ENCODE data around the gene CNNM3. TPM values are rescaled to one million over a fixed set of nuclear protein-coding genes. Genes with fewer than 3 reads are reported as not detected.
A peak's percentile ranks its signal among the peaks of the same experiment; 100 is the strongest.
"Not testable (repeated sequence)": the region's sequence is repeated elsewhere in the genome, so short reads cannot be mapped to it uniquely, and the experiment has no call there.

CNNM3 gene
- total and polyA plus RNA-seq, 4 donors, result 7.2 to 31.4 (median 14.6) TPM

GRCh38 chr2:96789245-96789617 is 26.8 kb upstream of the CNNM3 start:
- ATAC-seq (ENCODE audit: insufficient read depth, low FRiP score) (no peak), DNase-seq (no peak)
- Histone ChIP-seq H3K36me3 (ENCODE audit: control insufficient read depth in 4 of 4, insufficient read depth in 4 of 4, low read length in 4 of 4) (no peaks in the 10 kb centered on the region), H3K9ac (ENCODE audit: insufficient read depth in 1 of 2, low read length in 2 of 2) (no peak overlapping the region), H3K9me3 (ENCODE audit: control insufficient read depth in 4 of 4, insufficient read depth in 3 of 4, low read length in 3 of 4) (no peaks in the 10 kb centered on the region), H3K27ac (ENCODE audit: low read depth in 1 of 2, low read length in 1 of 2) (peak overlapping the region; percentile 13 to 89), H3K27me3 (ENCODE audit: control insufficient read depth in 3 of 3, insufficient read depth in 3 of 3, low read length in 2 of 3) (no peaks in the 10 kb centered on the region), H3K4me3 (no peak overlapping the region), H3K4me1 (ENCODE audit: control insufficient read depth in 5 of 5, insufficient read depth in 5 of 5, low read length in 5 of 5) (peaks cover 0 to 14% (median 0%) of the 10 kb centered on the region in 5 donors)
- 87% methylated on average over 6 of the region's 6 CpGs for WGBS, 2 donors
- no peak for TF ChIP-seq CTCF (IDR thresholded peaks at IDR 0.05; ENCODE audit: control extremely low read depth, extremely low read depth)

GRCh38 chr2:96792772-96793749 is 23.0 kb upstream of the CNNM3 start:
- Histone ChIP-seq H3K9me3 (ENCODE audit: control insufficient read depth in 4 of 4, insufficient read depth in 3 of 4, low read length in 3 of 4) (no peaks in the 10 kb centered on the region), H3K27ac (ENCODE audit: low read depth in 1 of 2, low read length in 1 of 2) (peak overlapping the region; percentile 16 to 69), H3K9ac (ENCODE audit: insufficient read depth in 1 of 2, low read length in 2 of 2) (no peak overlapping the region), H3K4me1 (ENCODE audit: control insufficient read depth in 5 of 5, insufficient read depth in 5 of 5, low read length in 5 of 5) (peaks cover 0 to 10% (median 0%) of the 10 kb centered on the region in 5 donors), H3K27me3 (ENCODE audit: control insufficient read depth in 3 of 3, insufficient read depth in 3 of 3, low read length in 2 of 3) (no peaks in the 10 kb centered on the region), H3K36me3 (ENCODE audit: control insufficient read depth in 4 of 4, insufficient read depth in 4 of 4, low read length in 4 of 4) (peaks cover 0 to 2% (median 0%) of the 10 kb centered on the region in 4 donors), H3K4me3 (no peak overlapping the region)
- 86 to 90% methylated on average over 17 of the region's 17 CpGs for WGBS, 2 donors
- no peak for TF ChIP-seq CTCF (IDR thresholded peaks at IDR 0.05; ENCODE audit: control extremely low read depth, extremely low read depth)
- ATAC-seq (ENCODE audit: insufficient read depth, low FRiP score) (no peak), DNase-seq (no peak)

- no peaks in the 10 kb centered on the region for H3K27me3 ChIP-seq (ENCODE audit: control insufficient read depth in 3 of 3, insufficient read depth in 3 of 3, low read length in 2 of 3)
- no peak for TF ChIP-seq CTCF (IDR thresholded peaks at IDR 0.05; ENCODE audit: control extremely low read depth, extremely low read depth)
- no peaks in the 10 kb centered on the region for H3K9me3 ChIP-seq (ENCODE audit: control insufficient read depth in 4 of 4, insufficient read depth in 3 of 4, low read length in 3 of 4)
- 95% methylated on average over 6 of the region's 6 CpGs for WGBS, 2 donors
- DNase-seq (no peak), ATAC-seq (ENCODE audit: insufficient read depth, low FRiP score) (no peak)
- no peak overlapping the region for H3K9ac ChIP-seq (ENCODE audit: insufficient read depth in 1 of 2, low read length in 2 of 2)
- no peak overlapping the region for H3K27ac ChIP-seq (ENCODE audit: low read depth in 1 of 2, low read length in 1 of 2)
- no peaks in the 10 kb centered on the region for H3K4me1 ChIP-seq (ENCODE audit: control insufficient read depth in 5 of 5, insufficient read depth in 5 of 5, low read length in 5 of 5)
- H3K4me3 ChIP-seq, result no peak overlapping the region
- H3K36me3 ChIP-seq (ENCODE audit: control insufficient read depth in 4 of 4, insufficient read depth in 4 of 4, low read length in 4 of 4), result peaks cover 0 to 17% (median 0%) of the 10 kb centered on the region in 4 donors
Observed at GRCh38 chr2:96795076-96795475, 21.0 kb upstream of the CNNM3 start.

DNA sequence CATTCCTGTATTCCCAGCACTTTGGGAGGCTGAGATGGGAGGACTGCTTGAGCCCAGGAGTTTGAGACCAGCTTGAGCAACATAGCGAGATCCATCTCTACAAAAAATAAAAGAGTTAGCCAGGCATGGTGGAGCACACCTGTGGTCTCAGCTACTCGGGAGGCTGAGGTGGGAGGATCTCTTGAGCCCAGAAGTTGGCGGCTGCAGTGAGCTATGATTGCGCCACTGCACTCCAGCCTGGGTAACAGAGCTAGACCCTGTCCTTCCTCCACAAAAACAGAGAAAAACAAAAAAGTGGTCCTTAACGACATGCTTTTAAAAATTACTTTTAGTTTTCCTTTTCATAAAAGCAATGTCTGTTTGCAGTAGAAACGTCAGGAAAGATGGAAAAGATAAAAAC is 19.6 kb upstream of the CNNM3 start:
- not testable (repeated sequence) for H3K27me3 ChIP-seq (ENCODE audit: control insufficient read depth in 3 of 3, insufficient read depth in 3 of 3, low read length in 2 of 3); H3K27ac ChIP-seq (ENCODE audit: low read depth in 1 of 2, low read length in 1 of 2); H3K9ac ChIP-seq (ENCODE audit: insufficient read depth in 1 of 2, low read length in 2 of 2); H3K4me1 ChIP-seq (ENCODE audit: control insufficient read depth in 5 of 5, insufficient read depth in 5 of 5, low read length in 5 of 5); H3K4me3 ChIP-seq; ATAC-seq (ENCODE audit: insufficient read depth, low FRiP score); DNase-seq; H3K9me3 ChIP-seq (ENCODE audit: control insufficient read depth in 4 of 4, insufficient read depth in 3 of 4, low read length in 3 of 4)
- WGBS, 2 donors, result 89 to 92% methylated on average over 6 of the region's 6 CpGs
- peaks cover 0 to 17% (median 2%) of the 10 kb centered on the region in 4 donors for H3K36me3 ChIP-seq (ENCODE audit: control insufficient read depth in 4 of 4, insufficient read depth in 4 of 4, low read length in 4 of 4)

Data from lung (tissue), 12 donors.